GM18505 (cell line): ENCODE data around the gene ELMO1.
"Not testable (repeated sequence)": the region's sequence is repeated elsewhere in the genome, so short reads cannot be mapped to it uniquely, and the experiment has no call there.

Experiments
- ATAC-seq: cut with Tn5 transposase; IDR thresholded peaks from one replicate; pipeline ENCODE4 v1.9.1; 2021; ENCODE audit not compliant: unreplicated experiment
- POLR2A ChIP-seq: IDR thresholded peaks from 4 replicates; pipeline ENCODE4 v1.6.1; 2011; ENCODE audit warnings: borderline replicate concordance; ENCODE audit not compliant: insufficient read depth, insufficient read length; ENCODE audit errors: extremely low read depth

The ELMO1 gene

DNA sequence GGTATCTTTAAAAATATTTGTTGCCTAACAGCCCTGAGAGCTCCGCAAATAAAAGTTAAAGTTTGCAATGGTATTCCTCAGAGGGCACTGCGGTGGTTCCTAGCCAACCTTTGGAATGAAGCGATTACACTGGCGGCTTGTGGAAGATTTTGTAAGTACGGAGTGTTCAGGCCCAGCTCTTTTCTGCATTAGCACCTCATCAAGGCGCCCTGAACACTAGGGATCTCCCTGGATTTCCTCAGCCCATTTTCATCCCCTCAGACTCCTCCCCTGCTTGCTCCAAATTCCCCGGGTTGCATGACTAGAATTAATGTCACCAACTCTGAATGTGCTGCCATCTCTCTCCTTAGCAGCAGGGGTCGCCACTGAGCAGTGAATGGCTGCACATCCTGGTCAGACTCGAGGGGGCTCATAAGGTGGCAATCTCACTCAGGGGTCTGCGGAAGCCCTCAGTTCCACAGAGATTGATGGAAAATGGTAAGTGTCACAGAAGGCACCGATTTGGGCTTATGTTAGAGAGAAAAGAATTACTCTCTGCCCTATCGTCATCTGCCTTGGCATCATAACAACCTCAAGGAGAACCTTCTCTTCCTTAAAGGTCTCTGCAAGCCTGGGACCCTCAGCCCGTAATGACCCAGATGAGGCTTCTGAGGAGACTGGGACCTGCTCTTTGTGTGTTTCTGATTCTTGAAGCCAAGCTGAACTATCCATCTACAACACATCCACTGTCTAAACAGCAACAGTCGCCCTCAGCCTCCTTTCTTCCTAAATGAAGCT lies 461.5 kb downstream of the ELMO1 start:
- ATAC-seq = no peak
- TF ChIP-seq POLR2A = no peak

DNA sequence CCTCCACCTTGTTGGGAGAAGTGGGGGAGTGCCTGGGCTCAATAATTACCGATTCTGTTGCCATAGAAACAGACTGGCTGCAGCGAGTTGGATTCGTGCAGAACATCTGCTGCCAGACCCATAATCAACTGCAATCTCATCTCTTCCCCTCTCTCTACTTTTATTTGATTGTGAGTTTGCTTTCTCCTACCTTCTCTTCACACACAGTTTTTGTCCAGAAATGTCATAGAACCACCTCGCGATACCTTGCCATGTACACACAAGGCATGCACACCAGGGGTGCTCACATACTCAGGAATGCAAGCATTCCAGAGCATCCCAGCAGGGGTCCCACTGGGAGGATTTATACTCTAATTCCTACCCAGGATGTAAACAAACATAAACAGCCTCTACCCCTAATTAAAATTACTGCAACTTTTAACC lies 462.1 kb downstream of the ELMO1 start:
- ATAC-seq = no peak
- no peak for TF ChIP-seq POLR2A

DNA sequence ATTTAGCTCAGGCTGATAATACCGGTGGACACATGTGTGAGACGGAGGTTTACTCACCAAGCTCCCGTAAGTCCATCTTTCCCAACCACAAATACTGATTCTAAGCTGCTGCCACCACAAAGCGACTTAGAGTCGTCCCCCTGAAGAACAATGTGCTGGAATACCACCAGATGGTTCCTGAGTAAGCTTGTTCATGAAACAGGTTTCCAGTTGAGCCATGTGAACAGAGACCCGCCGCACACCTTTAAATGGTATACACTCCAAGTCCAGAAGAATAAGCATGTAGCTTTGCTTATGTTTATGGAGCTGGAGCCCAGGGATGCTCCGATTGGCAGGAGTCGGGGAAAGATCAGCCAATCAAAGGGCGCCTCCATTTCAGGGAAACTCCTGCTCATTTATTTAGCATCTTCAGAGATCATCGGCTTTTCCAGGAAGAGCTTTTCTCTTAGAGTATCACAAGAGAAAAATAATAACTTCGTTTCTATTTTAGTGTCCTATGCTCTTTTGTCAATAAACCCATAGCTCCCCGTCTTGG lies 462.7 kb downstream of the ELMO1 start:
- TF ChIP-seq POLR2A = no peak
- ATAC-seq = no peak

DNA sequence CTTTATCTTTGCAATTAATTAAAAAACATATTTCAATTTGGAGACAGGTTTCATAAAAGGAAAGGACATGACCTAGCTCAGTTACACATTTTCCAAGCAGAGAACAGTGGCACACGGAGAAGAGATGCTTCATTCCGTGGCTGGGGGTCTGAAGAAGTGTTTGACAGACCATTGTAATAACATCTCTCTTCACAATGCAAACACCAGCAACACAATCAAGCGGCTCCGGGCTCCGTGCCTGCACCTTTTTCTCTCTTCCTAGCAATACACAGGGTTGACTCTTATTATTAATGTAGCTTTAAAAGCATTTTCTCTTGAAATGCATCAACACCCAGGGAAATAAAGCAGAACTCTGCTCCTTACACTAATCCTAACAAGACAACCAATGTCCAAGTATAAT lies 463.3 kb downstream of the ELMO1 start:
- no peak for TF ChIP-seq POLR2A

DNA sequence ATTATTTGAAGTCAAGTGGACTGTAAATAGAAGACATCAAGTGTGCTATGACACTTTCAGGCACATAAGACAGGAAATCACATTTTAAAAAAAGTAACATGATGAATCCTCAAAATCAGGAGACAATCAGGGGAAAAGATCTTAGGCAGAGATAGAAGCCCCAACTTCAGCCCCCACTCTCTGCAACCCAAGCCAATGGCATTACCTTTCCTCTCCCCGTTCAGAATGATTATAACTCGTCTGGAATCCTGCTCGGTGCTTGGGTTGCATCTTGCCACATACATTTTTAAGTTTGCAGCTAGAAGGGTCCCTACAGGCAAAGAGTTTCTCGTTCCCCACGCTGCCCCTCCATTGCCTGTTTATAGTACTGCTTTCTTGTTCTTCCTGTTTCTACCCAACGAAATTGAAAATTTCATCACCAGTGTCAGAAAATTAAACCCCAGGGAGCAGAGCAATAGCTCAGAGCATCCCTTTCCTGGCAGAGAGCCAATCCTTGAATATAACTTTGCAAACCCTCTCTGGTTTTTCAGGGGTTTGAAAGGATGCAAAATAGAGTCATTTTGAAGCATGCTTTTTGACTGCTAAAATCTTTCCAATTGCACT lies 463.9 kb downstream of the ELMO1 start:
- ATAC-seq = no peak

More for the DNA sequence above, 463.3 kb downstream of the ELMO1 start:
- no peak for ATAC-seq

DNA sequence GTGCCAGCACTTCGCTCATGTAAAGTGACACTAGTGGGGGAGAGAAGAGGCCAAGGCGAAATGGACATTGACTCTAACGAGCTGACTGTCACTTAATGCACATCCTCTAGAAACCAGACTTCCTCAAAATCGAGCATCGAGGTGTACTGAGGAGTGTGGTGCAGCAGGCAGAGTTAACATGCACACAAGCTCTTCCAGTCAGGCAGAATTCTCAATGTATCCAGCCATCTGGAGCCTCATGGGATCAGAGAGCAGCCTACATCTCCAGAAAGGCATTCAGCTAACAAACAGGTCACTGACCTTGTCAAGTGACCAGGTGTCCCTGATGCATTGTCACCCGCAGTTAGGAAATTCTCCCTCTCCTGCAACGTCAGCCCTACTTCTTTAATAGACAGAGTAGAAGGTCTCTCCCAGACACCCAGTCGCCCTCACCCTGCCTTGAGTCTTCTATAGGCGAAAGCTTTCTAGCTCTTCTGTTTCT lies 464.6 kb downstream of the ELMO1 start:
- ATAC-seq = no peak
- no peak for TF ChIP-seq POLR2A

More for the DNA sequence above, 463.9 kb downstream of the ELMO1 start:
- no peak for TF ChIP-seq POLR2A

DNA sequence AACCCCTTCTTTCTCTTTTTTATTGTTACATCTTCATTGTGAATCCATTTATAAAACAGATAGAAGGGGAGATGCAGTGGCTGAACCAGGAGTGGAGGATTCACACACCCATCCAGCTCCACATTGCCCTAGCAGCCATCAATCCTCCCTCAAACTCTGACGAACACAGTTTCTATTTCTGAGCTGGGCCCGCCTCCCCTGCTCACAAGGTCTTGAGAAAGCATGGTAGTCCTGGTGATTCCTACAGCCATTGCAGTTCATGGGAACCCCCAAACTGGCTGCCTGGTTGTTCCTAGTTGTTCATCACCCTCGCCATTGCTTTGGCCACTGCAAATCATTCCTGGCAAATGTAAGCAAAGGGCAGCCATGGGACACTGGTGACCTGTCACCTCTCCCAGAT lies 465.9 kb downstream of the ELMO1 start:
- no peak for TF ChIP-seq POLR2A
- ATAC-seq = no peak

DNA sequence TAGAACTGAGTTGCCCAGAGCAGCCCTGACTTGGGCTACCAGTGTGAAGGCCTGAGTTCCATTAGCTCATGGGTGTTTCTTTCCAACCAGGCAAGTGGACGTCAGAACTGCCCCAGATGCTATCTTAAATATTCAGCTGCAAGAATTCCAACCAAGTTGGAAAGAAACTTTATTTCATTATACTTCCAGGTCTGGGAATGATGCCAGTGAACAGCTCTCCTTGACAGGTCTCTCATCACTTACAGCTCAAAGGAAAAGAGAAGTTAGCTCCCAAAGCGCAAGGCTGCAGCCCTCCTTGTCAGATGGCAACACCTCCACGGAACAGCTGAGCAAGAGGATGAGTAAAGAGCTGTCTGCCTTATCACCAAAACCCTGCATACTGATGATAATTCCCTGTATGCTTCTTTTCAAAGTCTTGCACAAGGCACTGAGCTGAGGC lies 468.8 kb downstream of the ELMO1 start:
- TF ChIP-seq POLR2A = no peak
- no peak for ATAC-seq

DNA sequence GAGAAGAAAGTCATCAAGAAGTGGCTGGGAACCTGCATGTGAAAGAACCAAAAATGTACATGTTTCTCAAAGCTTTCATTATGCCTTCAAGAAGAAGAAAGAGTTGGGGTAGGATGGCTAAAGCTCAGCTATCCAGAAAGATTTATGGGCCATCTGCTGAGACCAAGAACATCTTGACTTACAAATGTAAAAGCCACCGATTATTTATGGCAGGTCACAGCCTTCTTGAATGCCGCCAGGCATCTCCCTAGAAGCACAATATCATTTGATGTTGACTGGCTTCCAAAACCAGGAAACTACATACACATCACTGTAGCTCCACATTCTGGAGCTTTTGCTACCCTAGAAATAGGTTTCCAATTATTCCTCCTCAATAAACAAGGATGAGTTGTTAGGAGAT lies 470.2 kb downstream of the ELMO1 start:
- no peak for TF ChIP-seq POLR2A
- no peak for ATAC-seq

DNA sequence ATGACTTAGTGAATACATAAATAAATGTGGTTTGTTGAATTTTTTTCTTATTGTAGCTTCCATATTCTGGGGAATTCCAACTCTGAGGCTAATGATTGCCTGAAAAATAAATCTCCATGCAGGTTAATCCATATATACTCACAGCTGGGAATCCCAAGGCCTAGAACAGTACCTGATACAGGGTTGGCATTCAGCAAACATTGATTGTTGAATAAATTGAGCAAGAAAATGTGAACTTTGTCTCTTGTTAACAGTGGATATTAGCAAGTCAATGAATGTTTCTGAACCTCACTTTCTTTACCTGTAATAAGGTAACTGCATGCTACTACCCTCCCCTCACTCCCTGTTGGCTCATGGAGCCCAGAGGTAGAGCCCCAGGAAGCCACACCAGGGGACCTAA lies 470.8 kb downstream of the ELMO1 start:
- TF ChIP-seq POLR2A = no peak
- no peak for ATAC-seq

DNA sequence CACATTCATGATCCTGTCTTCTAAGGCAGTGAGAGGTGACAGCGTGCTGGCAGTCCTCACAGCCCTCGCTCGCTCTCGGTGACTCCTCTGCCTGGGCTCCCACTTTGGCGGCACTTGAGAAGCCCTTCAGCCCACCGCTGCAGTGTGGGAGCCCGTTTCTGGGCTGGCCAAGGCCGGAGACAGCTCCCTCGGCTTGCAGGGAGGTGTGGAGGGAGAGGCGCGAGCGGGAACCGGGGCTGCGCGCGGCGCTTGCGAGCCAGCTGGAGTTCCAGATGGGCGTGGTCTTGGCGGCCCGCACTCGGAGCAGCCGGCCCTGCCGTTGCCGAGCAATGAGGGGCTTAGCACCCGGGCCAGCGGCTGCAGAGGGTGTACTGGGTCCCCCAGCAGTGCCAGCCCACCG lies 475.1 kb downstream of the ELMO1 start:
- ATAC-seq = not testable (repeated sequence)

DNA sequence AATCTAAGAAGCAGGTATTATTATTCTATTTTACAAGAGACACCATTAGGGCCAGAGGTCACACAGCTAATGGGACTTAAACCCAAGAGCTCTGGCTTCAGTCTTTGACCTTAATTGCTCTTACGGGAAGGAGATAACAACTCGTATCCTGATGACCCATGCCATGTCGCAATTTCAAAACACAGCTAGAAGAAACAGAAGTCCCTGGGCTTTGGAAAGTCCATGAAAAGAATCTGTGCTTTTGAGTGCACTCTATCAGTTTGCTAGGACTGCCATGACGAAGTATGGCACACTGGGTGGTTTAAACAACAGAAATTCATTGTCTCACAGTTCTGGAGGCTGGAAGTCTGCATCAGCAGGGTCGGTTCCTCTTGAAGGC lies 476.5 kb downstream of the ELMO1 start:
- ATAC-seq = no peak
- TF ChIP-seq POLR2A = no peak

DNA sequence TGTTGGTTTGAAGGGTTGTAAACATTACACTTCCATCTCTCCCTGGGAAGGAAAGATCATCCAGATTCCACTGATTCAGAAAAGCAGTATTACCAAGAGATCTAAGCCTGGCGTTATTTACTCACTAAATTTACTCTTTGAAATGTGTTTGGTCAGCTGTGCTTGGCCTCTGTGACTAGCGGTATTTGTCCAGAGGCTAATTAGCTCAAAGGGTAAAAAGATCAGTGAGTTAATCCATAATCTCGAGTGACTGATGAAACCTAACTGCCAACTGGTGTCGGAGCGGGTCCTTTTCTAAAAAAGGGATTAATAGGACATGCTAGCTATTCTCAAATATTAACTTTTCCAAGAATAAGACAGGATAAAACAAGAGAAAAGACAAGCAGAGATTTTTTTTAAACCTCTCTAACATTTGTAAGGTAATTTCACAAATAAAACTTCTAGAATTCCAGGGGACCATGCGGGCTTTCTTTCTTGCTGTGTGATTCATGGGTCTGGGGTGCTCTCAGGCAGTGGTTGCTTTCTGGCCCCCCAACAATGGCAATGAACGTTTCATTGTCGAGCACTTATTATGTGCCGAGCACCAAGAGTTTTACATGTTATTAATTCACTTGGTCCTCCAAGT lies 477.0 kb downstream of the ELMO1 start:
- ATAC-seq = no peak
- TF ChIP-seq POLR2A = no peak
